HepG2 (cell line): Measurements from ENCODE around the gene SSBP2. TPM values are rescaled to one million over a fixed set of nuclear protein-coding genes. Genes with fewer than 3 reads are reported as not detected.

Experiments
- ATAC-seq: fragments of 200-7000 bp; cut with Tn5 transposase; 3 replicates; pipeline ENCODE4 v1.9.1; 2020; ENCODE audit warnings: mild to moderate bottlenecking, moderate library complexity
- BruUV-seq: library from RNA; stranded (reverse); fragments of 400-500 nt; replicated peaks from 2 replicates; lab custom pipeline; 2021; lab: Mats Ljungman, UMichigan
- CTCF ChIA-PET: fragments of 300-600 bp; formaldehyde crosslinking; extraction: SDS; loops from one replicate; lab custom pipeline; 2021; ENCODE audit warnings: low total read pairs, inconsistent platforms, low intra/inter-chr PET ratio; lab: Yijun Ruan, JAX
- POLR2A ChIA-PET: fragments of 350-600 bp; sonication (Branson Sonifier 250); formaldehyde crosslinking; loops from one replicate; lab custom pipeline; 2020; ENCODE audit warnings: antibody characterized with exemption, inconsistent platforms; lab: Yijun Ruan, JAX
- DNase-seq: peaks from one replicate; pipeline ENCODE4 v3.0.0-alpha.2; 2015; ENCODE audit warnings: low spot score
- FAIRE-seq: peaks from 3 replicates; lab custom pipeline; 2011; peaks lifted over from hg19 to GRCh38; lab: Jason Lieb, UNC
- H2AFZ ChIP-seq: one replicate; pipeline ENCODE4 v1.6.1; 2011; ENCODE audit warnings: low read length, inconsistent platforms
- H3K27ac ChIP-seq: fragments of 300-600 bp; 3 replicates; pipeline ENCODE4 v1.8.0; 2011; ENCODE audit warnings: mixed run types, mild to moderate bottlenecking, mixed read lengths, low read length, inconsistent platforms; ENCODE audit not compliant: insufficient read depth; ENCODE audit errors: extremely low read length
- H3K27me3 ChIP-seq, 2 experiments: fragments of 200-600 bp in 1 of 2; 2 replicates in 1 of 2; 3 replicates in 1 of 2; pipeline versions ENCODE4 v1.6.0 to v1.8.0; 2011; ENCODE audit warnings: low read length in 2 of 2, mild to moderate bottlenecking in 2 of 2, moderate library complexity in 2 of 2, inconsistent platforms in 1 of 2; ENCODE audit not compliant: insufficient read depth in 2 of 2, control insufficient read depth in 1 of 2
- H3K36me3 ChIP-seq, 2 experiments: fragments of 200-600 bp in 1 of 2; replicated peaks in 1 of 2; 2 replicates in 1 of 2; 3 replicates in 1 of 2; pipeline versions ENCODE4 v1.5.1 to v1.8.0; 2011; ENCODE audit warnings: low read length in 2 of 2, inconsistent platforms in 1 of 2; ENCODE audit not compliant: insufficient read depth in 2 of 2, control insufficient read depth in 1 of 2
- H3K4me1 ChIP-seq: 2 replicates; pipeline ENCODE4 v1.5.1; 2012; ENCODE audit warnings: low read length, inconsistent platforms; ENCODE audit not compliant: insufficient read depth
- H3K4me2 ChIP-seq: 2 replicates; pipeline ENCODE4 v1.6.0; 2011; ENCODE audit warnings: low read depth, low read length, inconsistent platforms
- H3K4me3 ChIP-seq, 3 experiments: fragments of 200-600 bp in 1 of 3; sonication (generic), shearing (Covaris generic) in 1 of 3; replicated peaks in 1 of 3; 2 replicates each; pipeline ENCODE4 v1.5.1; 2011 to 2016; ENCODE audit warnings: low read length in 3 of 3, inconsistent platforms in 2 of 3, low read depth in 2 of 3, mild to moderate bottlenecking in 2 of 3, control low read depth in 1 of 3, mixed read lengths in 1 of 3; ENCODE audit not compliant: insufficient read depth in 1 of 3
- H3K79me2 ChIP-seq: one replicate; pipeline ENCODE4 v1.6.1; 2011; ENCODE audit warnings: low read length, inconsistent platforms; ENCODE audit not compliant: insufficient read depth
- H3K9ac ChIP-seq: 2 replicates; pipeline ENCODE4 v1.6.0; 2011; ENCODE audit warnings: mild to moderate bottlenecking, low read depth, low read length, inconsistent platforms; ENCODE audit not compliant: insufficient read depth
- H3K9me3 ChIP-seq: 2 replicates; pipeline ENCODE4 v1.5.1; 2012; ENCODE audit warnings: mild to moderate bottlenecking, low read length
- H4K20me1 ChIP-seq: 2 replicates; pipeline ENCODE4 v1.6.0; 2011; ENCODE audit warnings: inconsistent platforms, mild to moderate bottlenecking, low read length, moderate library complexity; ENCODE audit not compliant: insufficient read depth
- CENPT ChIP-seq: sonication (generic); formaldehyde crosslinking; IDR thresholded peaks from 2 replicates; pipeline ENCODE4 v1.8.0; 2022; ENCODE audit warnings: low read depth, mild to moderate bottlenecking, moderate library complexity, missing genetic modification reagents
- DDIT3 ChIP-seq: sonication (generic); formaldehyde crosslinking; IDR thresholded peaks from 2 replicates; pipeline ENCODE4 v1.4.0; 2020; ENCODE audit warnings: mild to moderate bottlenecking, missing genetic modification reagents
- GATA4 ChIP-seq: sonication (generic); IDR thresholded peaks from 2 replicates; pipeline ENCODE4 v1.6.1; 2016; ENCODE audit warnings: antibody characterized with exemption, low read depth, borderline replicate concordance
- HMGXB3 ChIP-seq: sonication (generic); formaldehyde crosslinking; IDR thresholded peaks from 2 replicates; pipeline ENCODE4 v1.4.0; 2020; ENCODE audit warnings: missing genetic modification reagents, borderline replicate concordance
- HNF4G ChIP-seq, 2 experiments: sonication (generic) in 1 of 2; formaldehyde crosslinking in 1 of 2; IDR thresholded peaks; 2 replicates each; pipeline versions ENCODE4 v1.4.0 to v1.6.1; 2011 to 2020; ENCODE audit warnings: borderline replicate concordance in 2 of 2, low read depth in 2 of 2, mild to moderate bottlenecking in 2 of 2, low read length in 1 of 2, missing genetic modification reagents in 1 of 2, moderate library complexity in 1 of 2
- SMC3 ChIP-seq: IDR thresholded peaks from 2 replicates; pipeline ENCODE4 v1.6.1; 2011; ENCODE audit warnings: low read length, improper control_type of control experiment
- ZMAT5 ChIP-seq: sonication (generic); formaldehyde crosslinking; IDR thresholded peaks from 2 replicates; pipeline ENCODE4 v1.5.0; 2020; ENCODE audit warnings: mild to moderate bottlenecking, low read depth, missing genetic modification reagents, borderline replicate concordance
- ZNF10 ChIP-seq: sonication (generic); formaldehyde crosslinking; IDR thresholded peaks from 2 replicates; pipeline ENCODE4 v1.4.0; 2020; ENCODE audit warnings: mild to moderate bottlenecking, low read depth, missing genetic modification reagents, borderline replicate concordance
- ZSCAN30 ChIP-seq: sonication (generic); formaldehyde crosslinking; IDR thresholded peaks from 2 replicates; pipeline ENCODE4 v1.5.0; 2020; ENCODE audit warnings: mild to moderate bottlenecking, missing genetic modification reagents
- WGBS: methylation state at CpG from one replicate; pipeline ENCODE4 v1.1.6; 2017; ENCODE audit warnings: low lambda C conversion rate; 5-methylcytosine and 5-hydroxymethylcytosine counted together
- in situ Hi-C: cut with HindIII; loops from 2 replicates; pipeline ENCODE4 v1.10.0; 2017; ENCODE audit warnings: low pct_unique_long_range_greater_than_20kb; ENCODE audit not compliant: extremely low pct_ligation_motif_present
- intact Hi-C: fragments of 100-400 bp; cut with micrococcal nuclease; formaldehyde crosslinking; loops from one replicate; pipeline ENCODE4 v1.10.0; 2022; ENCODE audit not compliant: unreplicated experiment
- polyA plus RNA-seq, 8 experiments: library from polyadenylated mRNA; depleted of rRNA in 3 of 8; stranded (reverse) in 7 of 8; unstranded in 1 of 8; fragments of >200 nt; fragmentation: Illumina TruSeq in 4 of 8; extraction: Trizol in 4 of 8; gene quantifications; 2 replicates each; pipeline versions ENCODE4 v1.2.1 to v1.2.3, GENCODE V29; 2011 to 2016; ENCODE audit warnings: low read depth in 4 of 8, missing spikeins in 1 of 8, mixed read lengths in 1 of 8; ENCODE audit not compliant: insufficient read depth in 1 of 8
- total RNA-seq, 5 experiments: library from RNA; depleted of rRNA; stranded (reverse); fragments of >200 nt; fragmentation: Illumina TruSeq; extraction: Trizol; gene quantifications; 2 replicates each; pipeline ENCODE4 v1.2.3, GENCODE V29; 2016; ENCODE audit warnings: low read depth in 1 of 5

SSBP2 gene
- total and polyA plus RNA-seq, 2 of the 13 experiments (the other 11 are each of a cell fraction or from before 2014, with no cell fraction given): 0.16 TPM; not detected in 1

- Histone ChIP-seq H2AFZ (no peak overlapping the region), H4K20me1 (no peaks in the 10 kb centered on the region), H3K27me3 (no peaks in the 10 kb centered on the region), H3K27ac (no peak overlapping the region), H3K4me1 (no peaks in the 10 kb centered on the region), H3K4me2 (no peak overlapping the region), H3K9me3 (no peaks in the 10 kb centered on the region), H3K79me2 (no peaks in the 10 kb centered on the region), H3K36me3 (no peaks in the 10 kb centered on the region), H3K4me3 (no peak overlapping the region), H3K9ac (no peak overlapping the region)
- TF ChIP-seq CENPT (CRISPR knock-in tag): no peak
- no peak for TF ChIP-seq ZNF10 (CRISPR knock-in tag)
- no peak for ATAC-seq
- POLR2A ChIA-PET: no interaction called here
- in situ Hi-C loops: no loop called here
- no peak for FAIRE-seq
- CTCF ChIA-PET: no interaction called here
- no peak for DNase-seq
- BruUV-seq: no TSS peak
- WGBS: 2% methylated on average over 1 of the region's 1 CpG
- intact Hi-C loops: no loop called here
These were observed 21.6 kb downstream of the SSBP2 start for GRCh38 chr5:81729276-81729675.

- ATAC-seq: no peak
- no peak overlapping the region for H2AFZ ChIP-seq
- no peaks in the 10 kb centered on the region for H3K4me1 ChIP-seq
- DNase-seq: no peak
- no peaks in the 10 kb centered on the region for H3K9me3 ChIP-seq
- WGBS: 11% methylated on average over 3 of the region's 3 CpGs
- in situ Hi-C loops: no loop called here
- CTCF ChIA-PET: no interaction called here
- H3K27me3 ChIP-seq: no peaks in the 10 kb centered on the region
- no peak for FAIRE-seq
- TF ChIP-seq HNF4G (IDR thresholded peaks at IDR 0.05; ENCODE audit: borderline replicate concordance, low read depth, low read length): no peak
- no peak for TF ChIP-seq HNF4G (CRISPR knock-in tag; IDR thresholded peaks at IDR 0.05; ENCODE audit: borderline replicate concordance, low read depth)
- no peak for TF ChIP-seq HMGXB3
- no peak for TF ChIP-seq ZSCAN30 (CRISPR knock-in tag)
- no peak for TF ChIP-seq DDIT3 (CRISPR knock-in tag)
- no peak for TF ChIP-seq SMC3
- TF ChIP-seq GATA4: no peak
- TF ChIP-seq ZMAT5 (CRISPR knock-in tag): no peak
- H3K4me2 ChIP-seq: no peak overlapping the region
- no peaks in the 10 kb centered on the region for H3K79me2 ChIP-seq
- POLR2A ChIA-PET: no interaction called here
- H4K20me1 ChIP-seq: no peaks in the 10 kb centered on the region
- no peak overlapping the region for H3K4me3 ChIP-seq
- BruUV-seq: no TSS peak
- intact Hi-C loops: no loop called here
- H3K9ac ChIP-seq: no peak overlapping the region
- H3K36me3 ChIP-seq: no peaks in the 10 kb centered on the region
- no peak overlapping the region for H3K27ac ChIP-seq
These were observed 22.6 kb downstream of the SSBP2 start for GRCh38 chr5:81728301-81728700.
